ENCODE measurements around the gene PRG2. TPM values are rescaled to one million over a fixed set of nuclear protein-coding genes. Genes with fewer than 3 reads are reported as not detected.

Gene PRG2
- total and polyA plus RNA-seq, 9 of the 15 experiments (the other 6 are each of a cell fraction or from before 2014, with no cell fraction given): 1.8 to 78.0 (median 26.6) TPM

DNA sequence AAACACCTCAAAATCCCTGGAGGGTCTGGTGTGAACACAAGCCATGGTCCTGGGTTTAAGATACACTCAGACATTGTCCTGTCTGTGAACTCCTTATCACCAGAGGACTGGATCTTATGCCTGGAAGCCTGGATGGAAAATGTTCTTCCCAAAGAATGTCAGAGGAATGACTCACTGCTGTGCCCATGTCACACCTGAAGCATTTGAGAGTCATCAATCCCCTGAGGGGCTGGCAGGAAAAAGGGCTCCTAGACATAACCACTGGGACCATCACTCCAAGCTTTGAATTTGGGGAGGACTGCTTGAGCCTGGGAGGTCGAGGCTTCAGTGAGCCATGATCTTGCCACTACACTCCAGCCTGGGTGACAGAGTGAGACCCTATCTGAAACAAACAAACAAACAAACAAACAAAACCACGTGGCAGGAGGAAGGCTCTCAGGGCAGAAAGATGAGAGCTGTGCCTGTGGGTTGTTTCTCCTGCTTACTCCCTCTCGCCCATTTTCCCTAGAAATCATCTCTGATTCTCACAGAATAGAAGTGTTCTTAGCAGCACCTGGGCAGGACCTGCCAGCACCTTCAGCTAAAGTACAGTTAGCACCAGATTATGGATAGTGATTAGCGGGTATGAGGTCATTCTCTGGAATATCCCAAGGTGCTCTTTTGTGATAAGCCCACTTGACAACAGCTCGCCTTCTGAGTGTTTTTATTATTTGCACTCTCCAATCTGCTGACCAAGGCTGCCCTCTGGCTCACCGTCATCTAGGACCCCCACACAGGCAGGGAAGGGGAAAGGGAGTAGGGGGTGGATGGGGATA is 11.9 kb upstream of the PRG2 start (continued):
- no peak for TF ChIP-seq BCOR (IDR thresholded peaks at IDR 0.05)
- TF ChIP-seq, protein P1, sequence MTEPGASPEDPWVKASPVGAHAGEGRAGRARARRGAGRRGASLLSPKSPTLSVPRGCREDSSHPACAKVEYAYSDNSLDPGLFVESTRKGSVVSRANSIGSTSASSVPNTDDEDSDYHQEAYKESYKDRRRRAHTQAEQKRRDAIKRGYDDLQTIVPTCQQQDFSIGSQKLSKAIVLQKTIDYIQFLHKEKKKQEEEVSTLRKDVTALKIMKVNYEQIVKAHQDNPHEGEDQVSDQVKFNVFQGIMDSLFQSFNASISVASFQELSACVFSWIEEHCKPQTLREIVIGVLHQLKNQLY (CRISPR knock-in tag; conservative IDR thresholded peaks at IDR 0.05): no peak
- TF ChIP-seq KAT8 (IDR thresholded peaks at IDR 0.05; ENCODE audit: low read depth): no peak
- no peak for TF ChIP-seq RBBP5 (IDR thresholded peaks at IDR 0.05; ENCODE audit: borderline replicate concordance, insufficient read depth, low read length, poor library complexity, severe bottlenecking)
- no peak for TF ChIP-seq EZH2 (IDR thresholded peaks at IDR 0.05; ENCODE audit: borderline replicate concordance, low read depth, low read length)
- peak; percentile 89 for TF ChIP-seq SMARCA4 (IDR thresholded peaks at IDR 0.05)
- TF ChIP-seq, protein P2, sequence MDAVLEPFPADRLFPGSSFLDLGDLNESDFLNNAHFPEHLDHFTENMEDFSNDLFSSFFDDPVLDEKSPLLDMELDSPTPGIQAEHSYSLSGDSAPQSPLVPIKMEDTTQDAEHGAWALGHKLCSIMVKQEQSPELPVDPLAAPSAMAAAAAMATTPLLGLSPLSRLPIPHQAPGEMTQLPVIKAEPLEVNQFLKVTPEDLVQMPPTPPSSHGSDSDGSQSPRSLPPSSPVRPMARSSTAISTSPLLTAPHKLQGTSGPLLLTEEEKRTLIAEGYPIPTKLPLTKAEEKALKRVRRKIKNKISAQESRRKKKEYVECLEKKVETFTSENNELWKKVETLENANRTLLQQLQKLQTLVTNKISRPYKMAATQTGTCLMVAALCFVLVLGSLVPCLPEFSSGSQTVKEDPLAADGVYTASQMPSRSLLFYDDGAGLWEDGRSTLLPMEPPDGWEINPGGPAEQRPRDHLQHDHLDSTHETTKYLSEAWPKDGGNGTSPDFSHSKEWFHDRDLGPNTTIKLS (IDR thresholded peaks at IDR 0.05; ENCODE audit: borderline replicate concordance, low read depth): no peak; the same call in 1 of the 2 replicates
- TF ChIP-seq, protein P3, sequence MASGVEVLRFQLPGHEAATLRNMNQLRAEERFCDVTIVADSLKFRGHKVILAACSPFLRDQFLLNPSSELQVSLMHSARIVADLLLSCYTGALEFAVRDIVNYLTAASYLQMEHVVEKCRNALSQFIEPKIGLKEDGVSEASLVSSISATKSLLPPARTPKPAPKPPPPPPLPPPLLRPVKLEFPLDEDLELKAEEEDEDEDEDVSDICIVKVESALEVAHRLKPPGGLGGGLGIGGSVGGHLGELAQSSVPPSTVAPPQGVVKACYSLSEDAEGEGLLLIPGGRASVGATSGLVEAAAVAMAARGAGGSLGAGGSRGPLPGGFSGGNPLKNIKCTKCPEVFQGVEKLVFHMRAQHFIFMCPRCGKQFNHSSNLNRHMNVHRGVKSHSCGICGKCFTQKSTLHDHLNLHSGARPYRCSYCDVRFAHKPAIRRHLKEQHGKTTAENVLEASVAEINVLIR (CRISPR knock-in tag; IDR thresholded peaks at IDR 0.05): no peak
- TF ChIP-seq SMC3 (conservative IDR thresholded peaks at IDR 0.05; ENCODE audit: insufficient read depth, low read depth, low read length): no peak
- no peak for TF ChIP-seq NR2F6 (CRISPR knock-in tag; IDR thresholded peaks at IDR 0.05)
- peak; percentile 88 for TF ChIP-seq EP300 (IDR thresholded peaks at IDR 0.05; ENCODE audit: low read length)
- TF ChIP-seq ZNF764 (CRISPR knock-in tag; IDR thresholded peaks at IDR 0.05; ENCODE audit: low read depth): no peak
- no peak for TF ChIP-seq SMAD1 (IDR thresholded peaks at IDR 0.05; ENCODE audit: low read depth, low read length, partially characterized antibody)
- peak; percentile 95 for TF ChIP-seq ZBTB7A (IDR thresholded peaks at IDR 0.05; ENCODE audit: borderline replicate concordance, control insufficient read depth, low read depth, low read length)
- TF ChIP-seq, protein P4, sequence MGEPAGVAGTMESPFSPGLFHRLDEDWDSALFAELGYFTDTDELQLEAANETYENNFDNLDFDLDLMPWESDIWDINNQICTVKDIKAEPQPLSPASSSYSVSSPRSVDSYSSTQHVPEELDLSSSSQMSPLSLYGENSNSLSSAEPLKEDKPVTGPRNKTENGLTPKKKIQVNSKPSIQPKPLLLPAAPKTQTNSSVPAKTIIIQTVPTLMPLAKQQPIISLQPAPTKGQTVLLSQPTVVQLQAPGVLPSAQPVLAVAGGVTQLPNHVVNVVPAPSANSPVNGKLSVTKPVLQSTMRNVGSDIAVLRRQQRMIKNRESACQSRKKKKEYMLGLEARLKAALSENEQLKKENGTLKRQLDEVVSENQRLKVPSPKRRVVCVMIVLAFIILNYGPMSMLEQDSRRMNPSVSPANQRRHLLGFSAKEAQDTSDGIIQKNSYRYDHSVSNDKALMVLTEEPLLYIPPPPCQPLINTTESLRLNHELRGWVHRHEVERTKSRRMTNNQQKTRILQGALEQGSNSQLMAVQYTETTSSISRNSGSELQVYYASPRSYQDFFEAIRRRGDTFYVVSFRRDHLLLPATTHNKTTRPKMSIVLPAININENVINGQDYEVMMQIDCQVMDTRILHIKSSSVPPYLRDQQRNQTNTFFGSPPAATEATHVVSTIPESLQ (CRISPR knock-in tag; IDR thresholded peaks at IDR 0.05): no peak
- peak; percentile 65 for TF ChIP-seq SP1 (CRISPR knock-in tag; IDR thresholded peaks at IDR 0.05)
- no peak for TF ChIP-seq ZNF134 (CRISPR knock-in tag; conservative IDR thresholded peaks at IDR 0.05)
- no peak for TF ChIP-seq NR4A1 (CRISPR knock-in tag; IDR thresholded peaks at IDR 0.05)
- TF ChIP-seq NR4A1 (tag; IDR thresholded peaks at IDR 0.05): 0 out of 2 replicates have a peak, but pooled peaks have one; percentile 18
- no peak for TF ChIP-seq POU5F1 (IDR thresholded peaks at IDR 0.05; ENCODE audit: borderline replicate concordance, low read depth, low read length, partially characterized antibody)
- TF ChIP-seq TAF15 (IDR thresholded peaks at IDR 0.05; ENCODE audit: low read depth, low read length): no peak
- TF ChIP-seq L3MBTL2 (IDR thresholded peaks at IDR 0.05): peak; percentile 40; the same call in 1 of the 2 replicates
- TF ChIP-seq ZNF57 (CRISPR knock-in tag; IDR thresholded peaks at IDR 0.05): no peak

Measured in K562 (cell line).